ENCODE results near the gene RETN.

GRCh38 chr19:7718668-7719067, 49.8 kb downstream of the RETN start:
- TF ChIP-seq CTCF (IDR thresholded peaks at IDR 0.05) (no peak), POLR2A (IDR thresholded peaks at IDR 0.05) (no peak)
